CD14-positive monocyte (primary cell): ENCODE measurements around the gene RGS5. TPM values are rescaled to one million over a fixed set of nuclear protein-coding genes. Genes with fewer than 3 reads are reported as not detected.

Source experiments
- DNase-seq, 3 donors: peaks; one replicate each; pipeline ENCODE4 v3.0.0-alpha.2; 2011 to 2022
- H2AFZ ChIP-seq: 2 replicates; pipeline ENCODE4 v1.6.0; 2012; ENCODE audit warnings: mild to moderate bottlenecking, low read depth, low read length, inconsistent platforms; ENCODE audit not compliant: insufficient read depth, poor library complexity, severe bottlenecking
- H3K27ac ChIP-seq, 2 donors: 1 replicate in 1 of 2; 2 replicates in 1 of 2; pipeline ENCODE4 v1.5.1; 2012 to 2013; ENCODE audit warnings: low read length in 2 of 2, control low read depth in 1 of 2, inconsistent platforms in 1 of 2, low read depth in 1 of 2, mild to moderate bottlenecking in 1 of 2
- H3K27me3 ChIP-seq, 2 donors: one replicate each; pipeline versions ENCODE4 v1.6.0 to v1.6.1; 2011 to 2013; ENCODE audit warnings: low read length in 2 of 2; ENCODE audit not compliant: control insufficient read depth in 2 of 2, insufficient read depth in 2 of 2
- H3K36me3 ChIP-seq, 2 donors: replicated peaks in 1 of 2; 1 replicate in 1 of 2; 2 replicates in 1 of 2; pipeline versions ENCODE4 v1.5.1 to v1.6.1; 2012 to 2013; ENCODE audit warnings: low read length in 2 of 2, control low read depth in 1 of 2, inconsistent platforms in 1 of 2, mild to moderate bottlenecking in 1 of 2; ENCODE audit not compliant: insufficient read depth in 2 of 2, control insufficient read depth in 1 of 2
- H3K4me1 ChIP-seq, 2 donors: 1 replicate in 1 of 2; 2 replicates in 1 of 2; pipeline versions ENCODE4 v1.5.1 to v1.6.1; 2012 to 2013; ENCODE audit warnings: low read length in 2 of 2, control low read depth in 1 of 2, inconsistent platforms in 1 of 2, mild to moderate bottlenecking in 1 of 2, moderate library complexity in 1 of 2; ENCODE audit not compliant: insufficient read depth in 2 of 2, control insufficient read depth in 1 of 2
- H3K4me2 ChIP-seq: replicated peaks from 2 replicates; pipeline ENCODE3; 2012; ENCODE audit warnings: low read length, moderate library complexity, mild to moderate bottlenecking; ENCODE audit not compliant: poor library complexity, severe bottlenecking; ENCODE audit errors: extremely low read depth
- H3K4me3 ChIP-seq, 3 experiments: fragments of 200-600 bp in 1 of 3; sonication (generic) in 1 of 3; replicated peaks in 1 of 3; 1 replicate in 2 of 3; 2 replicates in 1 of 3; pipeline ENCODE4 v1.5.1; 2011 to 2013; ENCODE audit warnings: low read length in 3 of 3, mild to moderate bottlenecking in 3 of 3, control low read depth in 2 of 3, low read depth in 2 of 3, inconsistent platforms in 1 of 3, moderate library complexity in 1 of 3
- H3K79me2 ChIP-seq: 2 replicates; pipeline ENCODE4 v1.6.0; 2012; ENCODE audit warnings: mild to moderate bottlenecking, control low read depth, inconsistent platforms, low read length, moderate library complexity; ENCODE audit not compliant: insufficient read depth
- H3K9ac ChIP-seq: 2 replicates; pipeline ENCODE4 v1.6.0; 2017; ENCODE audit warnings: low read length, mild to moderate bottlenecking; ENCODE audit not compliant: insufficient read depth, poor library complexity, severe bottlenecking
- H3K9me3 ChIP-seq, 2 donors: replicated peaks in 1 of 2; 1 replicate in 1 of 2; 2 replicates in 1 of 2; pipeline versions ENCODE4 v1.5.1 to v1.6.1; 2012 to 2013; ENCODE audit warnings: low read length in 2 of 2, control low read depth in 1 of 2; ENCODE audit not compliant: control insufficient read depth in 1 of 2, insufficient read depth in 1 of 2
- H4K20me1 ChIP-seq: 2 replicates; pipeline ENCODE4 v1.6.0; 2012; ENCODE audit warnings: mild to moderate bottlenecking, low read length, control low read depth, moderate library complexity; ENCODE audit not compliant: insufficient read depth
- H3K27ac Mint-ChIP-seq, 7 donors: one replicate each; pipeline ENCODE4 v1.8.0; 2020; ENCODE audit warnings: mild to moderate bottlenecking in 7 of 7, mixed read lengths in 7 of 7, moderate library complexity in 6 of 7, inconsistent platforms in 2 of 7
- H3K27me3 Mint-ChIP-seq, 3 donors: one replicate each; pipeline ENCODE4 v1.8.0; 2021 to 2022; ENCODE audit warnings: low read depth in 3 of 3, mild to moderate bottlenecking in 3 of 3, mixed read lengths in 3 of 3, moderate library complexity in 3 of 3, inconsistent platforms in 1 of 3
- H3K36me3 Mint-ChIP-seq, 2 donors: one replicate each; pipeline ENCODE4 v1.8.0; 2020; ENCODE audit warnings: mixed read lengths in 2 of 2, inconsistent platforms in 1 of 2, mild to moderate bottlenecking in 1 of 2
- H3K4me1 Mint-ChIP-seq: one replicate; pipeline ENCODE4 v1.8.0; 2020; ENCODE audit warnings: mild to moderate bottlenecking, mixed read lengths
- H3K4me3 Mint-ChIP-seq, 2 donors: one replicate each; pipeline ENCODE4 v1.8.0; 2020; ENCODE audit warnings: mild to moderate bottlenecking in 2 of 2, mixed read lengths in 2 of 2, moderate library complexity in 1 of 2
- H3K9me3 Mint-ChIP-seq, 7 donors: one replicate each; pipeline ENCODE4 v1.8.0; 2020 to 2022; ENCODE audit warnings: mixed read lengths in 7 of 7, mild to moderate bottlenecking in 6 of 7, moderate library complexity in 6 of 7, inconsistent platforms in 2 of 7
- CTCF ChIP-seq: fragments of 200-600 bp; IDR thresholded peaks from one replicate; pipeline ENCODE4 v1.8.0; 2022; ENCODE audit warnings: antibody characterized with exemption, mild to moderate bottlenecking
- WGBS: methylation state at CpG from one replicate; pipeline ENCODE4 v1.1.5; 2013; ENCODE audit warnings: missing lambda C conversion rate; ENCODE audit not compliant: insufficient coverage; 5-methylcytosine and 5-hydroxymethylcytosine counted together
- intact Hi-C, 2 donors: fragments of 100-400 bp; cut with micrococcal nuclease; formaldehyde crosslinking; loops; one replicate each; pipeline versions ENCODE4 v1.15.0 to v1.15.1; 2023
- polyA plus RNA-seq, 3 donors: library from polyadenylated mRNA; depleted of rRNA in 1 of 3; unstranded in 2 of 3; stranded (reverse) in 1 of 3; fragments of 300-500 nt in 2 of 3; fragments of >200 nt in 1 of 3; fragmentation: Illumina TruSeq in 2 of 3; gene quantifications; 1 replicate in 2 of 3; 2 replicates in 1 of 3; pipeline ENCODE4 v1.2.3, GENCODE V29; 2012 to 2021

The RGS5 gene
- polyA plus RNA-seq, 3 donors: 0.93 TPM; not detected in 2

DNA sequence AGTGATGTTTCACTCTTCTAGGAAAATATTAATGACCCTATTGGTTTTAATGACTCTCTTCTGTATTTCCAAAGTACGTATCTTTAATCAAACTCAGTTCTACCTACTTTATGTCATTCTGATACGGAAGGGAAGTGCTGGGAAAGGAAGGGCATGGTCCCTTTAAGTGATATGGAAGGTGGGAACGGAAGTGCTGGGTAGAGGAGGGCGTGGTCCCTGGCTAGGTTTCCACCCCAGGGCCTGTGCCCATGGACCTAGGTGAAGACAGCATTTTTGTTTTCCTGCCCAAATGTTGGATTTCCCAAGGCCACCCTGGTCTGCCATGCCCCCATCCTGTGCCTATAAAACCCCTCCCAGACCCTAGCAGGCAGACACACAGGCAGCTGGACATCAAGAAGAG is 109.5 kb downstream of the RGS5 start:
- Mint-ChIP-seq H3K27me3 (peaks cover 0 to 5% (median 0%) of the 10 kb centered on the region in 3 donors), H3K36me3 (no peaks in the 10 kb centered on the region), H3K4me3 (no peak overlapping the region), H3K27ac (no peak overlapping the region), H3K9me3 (peaks cover 0 to 3% (median 0%) of the 10 kb centered on the region in 7 donors), H3K4me1 (no peaks in the 10 kb centered on the region)
- intact Hi-C loops: no loop called here
- no peaks in the 10 kb centered on the region for H4K20me1 ChIP-seq
- no peaks in the 10 kb centered on the region for H3K36me3 ChIP-seq
- no peaks in the 10 kb centered on the region for H3K79me2 ChIP-seq
- no peak for DNase-seq
- no peaks in the 10 kb centered on the region for H3K27me3 ChIP-seq
- H3K27ac ChIP-seq: no peak overlapping the region
- H3K4me2 ChIP-seq: no peak overlapping the region
- no peak overlapping the region for H3K4me3 ChIP-seq
- no peak overlapping the region for H3K9ac ChIP-seq
- no peaks in the 10 kb centered on the region for H3K9me3 ChIP-seq
- 83% methylated on average over 2 of the region's 4 CpGs for WGBS
- H3K4me1 ChIP-seq: no peaks in the 10 kb centered on the region
- no peak for TF ChIP-seq CTCF
- H2AFZ ChIP-seq: no peak overlapping the region

Other genes starting within 250 kb of the RGS5 start
- not detected for gene RGS4, start 133.6 kb downstream of the RGS5 start, polyA plus RNA-seq
- gene NUF2, start 119.0 kb upstream of the RGS5 start, polyA plus RNA-seq: under 1 TPM in 2 of 3 donors, not detected in 1; 0.12 to 0.37 TPM